Measurements from ENCODE around the gene VNN1. TPM values are rescaled to one million over a fixed set of nuclear protein-coding genes. Genes with fewer than 3 reads are reported as not detected.

The VNN1 gene
- total RNA-seq, 3 donors from 2014 or later = 0.98 to 8.6 (median 2.6) TPM

GRCh38 chr6:132675749-132676148 is 38.1 kb downstream of the VNN1 start:
- no peaks in the 10 kb centered on the region for H3K36me3 ChIP-seq
- intact Hi-C loops (cut with DNase I; ENCODE audit: low total_unique reads) = loop anchor here (5.0 kb wide), 1 partner anchor 1402 kb away; no protein-coding TSS in a partner anchor
- no peaks in the 10 kb centered on the region for H3K27me3 ChIP-seq
- no peak overlapping the region for H3K27ac ChIP-seq
- TF ChIP-seq, protein P1, sequence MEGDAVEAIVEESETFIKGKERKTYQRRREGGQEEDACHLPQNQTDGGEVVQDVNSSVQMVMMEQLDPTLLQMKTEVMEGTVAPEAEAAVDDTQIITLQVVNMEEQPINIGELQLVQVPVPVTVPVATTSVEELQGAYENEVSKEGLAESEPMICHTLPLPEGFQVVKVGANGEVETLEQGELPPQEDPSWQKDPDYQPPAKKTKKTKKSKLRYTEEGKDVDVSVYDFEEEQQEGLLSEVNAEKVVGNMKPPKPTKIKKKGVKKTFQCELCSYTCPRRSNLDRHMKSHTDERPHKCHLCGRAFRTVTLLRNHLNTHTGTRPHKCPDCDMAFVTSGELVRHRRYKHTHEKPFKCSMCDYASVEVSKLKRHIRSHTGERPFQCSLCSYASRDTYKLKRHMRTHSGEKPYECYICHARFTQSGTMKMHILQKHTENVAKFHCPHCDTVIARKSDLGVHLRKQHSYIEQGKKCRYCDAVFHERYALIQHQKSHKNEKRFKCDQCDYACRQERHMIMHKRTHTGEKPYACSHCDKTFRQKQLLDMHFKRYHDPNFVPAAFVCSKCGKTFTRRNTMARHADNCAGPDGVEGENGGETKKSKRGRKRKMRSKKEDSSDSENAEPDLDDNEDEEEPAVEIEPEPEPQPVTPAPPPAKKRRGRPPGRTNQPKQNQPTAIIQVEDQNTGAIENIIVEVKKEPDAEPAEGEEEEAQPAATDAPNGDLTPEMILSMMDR (IDR thresholded peaks at IDR 0.05) = no peak
- no peak for TF ChIP-seq POLR2A (IDR thresholded peaks at IDR 0.05)
- no peak for TF ChIP-seq POLR2AphosphoS5 (IDR thresholded peaks at IDR 0.05)
- H3K9me3 ChIP-seq = no peaks in the 10 kb centered on the region
- DNase-seq (ENCODE audit: low spot score in 2 of 2) = no peak
- no peak overlapping the region for H3K4me3 ChIP-seq
- no peaks in the 10 kb centered on the region for H3K4me1 ChIP-seq

- Histone ChIP-seq H3K36me3 (no peaks in the 10 kb centered on the region), H3K4me3 (no peak overlapping the region), H3K27me3 (no peaks in the 10 kb centered on the region), H3K4me1 (no peaks in the 10 kb centered on the region), H3K27ac (no peak overlapping the region), H3K9me3 (no peaks in the 10 kb centered on the region)
- DNase-seq (ENCODE audit: low spot score in 2 of 2) = no peak
- TF ChIP-seq, protein P1 (IDR thresholded peaks at IDR 0.05) = no peak
- no peak for TF ChIP-seq POLR2A (IDR thresholded peaks at IDR 0.05)
- no peak for TF ChIP-seq POLR2AphosphoS5 (IDR thresholded peaks at IDR 0.05)
- intact Hi-C loops (cut with DNase I; ENCODE audit: low total_unique reads) = loop anchor here (5.0 kb wide), 1 partner anchor 1402 kb away; no protein-coding TSS in a partner anchor
Measured at GRCh38 chr6:132675002-132675401, 38.9 kb downstream of the VNN1 start.

- Histone ChIP-seq H3K4me1 (no peaks in the 10 kb centered on the region), H3K36me3 (no peaks in the 10 kb centered on the region), H3K9me3 (no peaks in the 10 kb centered on the region), H3K27ac (no peak overlapping the region), H3K4me3 (no peak overlapping the region), H3K27me3 (no peaks in the 10 kb centered on the region)
- intact Hi-C loops (cut with DNase I; ENCODE audit: low total_unique reads) = no loop called here
- TF ChIP-seq POLR2AphosphoS5 (IDR thresholded peaks at IDR 0.05) (no peak), POLR2A (IDR thresholded peaks at IDR 0.05) (no peak)
- TF ChIP-seq, protein P1 (IDR thresholded peaks at IDR 0.05) = no peak
- no peak for DNase-seq (ENCODE audit: low spot score in 2 of 2)
Measured at GRCh38 chr6:132673376-132674094, 40.3 kb downstream of the VNN1 start.

DNA sequence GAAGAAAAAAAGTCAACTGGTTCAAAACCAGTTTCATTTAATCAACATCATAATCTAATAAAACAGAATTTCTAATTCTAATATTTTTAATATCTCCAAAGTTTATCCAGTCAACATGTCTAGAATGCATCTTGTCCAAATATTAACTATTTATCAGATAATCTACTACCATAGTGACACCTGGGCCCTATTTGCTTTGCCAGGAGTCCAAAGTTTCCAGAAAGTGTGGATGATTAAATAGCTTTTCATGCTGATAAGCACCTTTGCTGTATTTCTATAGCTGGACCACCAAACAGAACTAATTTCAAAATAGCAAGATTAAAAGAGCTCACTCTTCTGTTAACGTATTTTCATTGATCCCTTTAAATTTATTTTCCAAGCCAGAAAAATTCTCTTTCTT is 42.6 kb downstream of the VNN1 start:
- Histone ChIP-seq H3K4me3 (no peak overlapping the region), H3K9me3 (no peaks in the 10 kb centered on the region), H3K27me3 (no peaks in the 10 kb centered on the region), H3K4me1 (no peaks in the 10 kb centered on the region), H3K36me3 (no peaks in the 10 kb centered on the region), H3K27ac (no peak overlapping the region)
- no peak for DNase-seq (ENCODE audit: low spot score in 2 of 2)
- intact Hi-C loops (cut with DNase I; ENCODE audit: low total_unique reads) = no loop called here
- no peak for TF ChIP-seq POLR2A (IDR thresholded peaks at IDR 0.05)

- Histone ChIP-seq H3K4me1 (no peaks in the 10 kb centered on the region), H3K4me3 (no peak overlapping the region), H3K36me3 (no peaks in the 10 kb centered on the region), H3K27ac (no peak overlapping the region), H3K27me3 (no peaks in the 10 kb centered on the region), H3K9me3 (no peaks in the 10 kb centered on the region)
- DNase-seq (ENCODE audit: low spot score in 2 of 2) = no peak
- no peak for TF ChIP-seq POLR2AphosphoS5 (IDR thresholded peaks at IDR 0.05)
- TF ChIP-seq, protein P1 (IDR thresholded peaks at IDR 0.05) = peak in 2 of 3 donors; percentile 38 to 55
- intact Hi-C loops (cut with DNase I; ENCODE audit: low total_unique reads) = no loop called here
Measured at GRCh38 chr6:132669690-132670291, 44.1 kb downstream of the VNN1 start.

All from breast epithelium (tissue), 4 donors.